Measurements from ENCODE around the gene CEP78.

The CEP78 gene

GRCh38 chr9:78314550-78314949 lies 78.7 kb downstream of the CEP78 start:
- DNase-seq = no peak

- no peak for DNase-seq
Observed at GRCh38 chr9:78314953-78315870, 79.3 kb downstream of the CEP78 start.

GRCh38 chr9:78316166-78316892 lies 80.5 kb downstream of the CEP78 start:
- DNase-seq = no peak

GRCh38 chr9:78319197-78320029 lies 83.5 kb downstream of the CEP78 start:
- no peak for DNase-seq

GRCh38 chr9:78320030-78320693 lies 84.3 kb downstream of the CEP78 start:
- no peak for DNase-seq

- no peak for DNase-seq
Observed at GRCh38 chr9:78320875-78321496, 85.1 kb downstream of the CEP78 start.

- no peak for DNase-seq
Observed at GRCh38 chr9:78321505-78321904, 85.6 kb downstream of the CEP78 start.

GRCh38 chr9:78324068-78324650 lies 88.3 kb downstream of the CEP78 start:
- DNase-seq = no peak

- DNase-seq = no peak
Observed at GRCh38 chr9:78324682-78325081, 88.8 kb downstream of the CEP78 start.

GRCh38 chr9:78325343-78325742 lies 89.5 kb downstream of the CEP78 start:
- no peak for DNase-seq

GRCh38 chr9:78325846-78326360 lies 90.0 kb downstream of the CEP78 start:
- no peak for DNase-seq

- DNase-seq = no peak
Observed at GRCh38 chr9:78326564-78326963, 90.7 kb downstream of the CEP78 start.

Data from NCI-H1436 treated with DMSO at 0.1 percent for 48 hours (cell line).